22Rv1 (cell line): Measurements from ENCODE around the gene RAB5IF.

Source experiments
- H3K27ac ChIP-seq: fragments of 450-650 bp; 2 replicates; pipeline ENCODE4 v1.5.1; 2017
- CTCF ChIP-seq: fragments of 450-650 bp; IDR thresholded peaks from 2 replicates; pipeline ENCODE4 v1.5.1; 2017; ENCODE audit warnings: mild to moderate bottlenecking
- ZFX ChIP-seq: fragments of 450-650 bp; IDR thresholded peaks from 2 replicates; pipeline ENCODE4 v1.6.1; 2017; ENCODE audit warnings: antibody characterized with exemption, borderline replicate concordance

The RAB5IF gene

DNA sequence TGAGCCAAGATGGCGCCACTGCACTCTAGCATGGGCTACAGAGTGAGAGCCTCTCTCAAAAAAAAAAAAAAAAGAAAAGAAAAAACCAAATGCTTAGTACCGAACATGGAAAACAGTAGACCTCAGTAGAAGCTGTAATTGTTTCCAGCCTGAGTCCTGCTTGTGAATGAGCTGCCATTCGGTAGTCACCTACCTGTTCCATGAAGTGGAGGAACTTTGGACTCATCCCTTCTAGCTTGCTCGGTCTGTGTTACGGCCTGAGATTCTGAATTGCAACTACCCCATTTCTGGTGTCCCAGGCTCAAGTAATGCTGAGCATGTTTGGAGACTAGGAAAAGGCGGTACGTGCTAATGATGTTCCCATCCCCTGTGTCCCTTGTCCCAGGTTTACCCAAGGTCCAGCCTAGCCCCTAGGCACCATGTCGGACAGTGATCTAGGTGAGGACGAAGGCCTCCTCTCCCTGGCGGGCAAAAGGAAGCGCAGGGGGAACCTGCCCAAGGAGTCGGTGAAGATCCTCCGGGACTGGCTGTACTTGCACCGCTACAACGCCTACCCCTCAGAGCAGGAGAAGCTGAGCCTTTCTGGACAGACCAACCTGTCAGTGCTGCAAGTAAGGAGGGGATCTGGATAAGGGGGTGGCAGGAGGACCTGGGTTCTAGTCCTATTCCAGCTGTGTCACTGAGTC is 27.1 kb upstream of the RAB5IF start:
- TF ChIP-seq ZFX, result no peak
- no peak for TF ChIP-seq CTCF
- H3K27ac ChIP-seq, result no peak overlapping the region

- H3K27ac ChIP-seq, result no peak overlapping the region
- TF ChIP-seq CTCF (no peak), ZFX (no peak)
Measured at GRCh38 chr20:36579996-36580545, 25.5 kb upstream of the RAB5IF start.

DNA sequence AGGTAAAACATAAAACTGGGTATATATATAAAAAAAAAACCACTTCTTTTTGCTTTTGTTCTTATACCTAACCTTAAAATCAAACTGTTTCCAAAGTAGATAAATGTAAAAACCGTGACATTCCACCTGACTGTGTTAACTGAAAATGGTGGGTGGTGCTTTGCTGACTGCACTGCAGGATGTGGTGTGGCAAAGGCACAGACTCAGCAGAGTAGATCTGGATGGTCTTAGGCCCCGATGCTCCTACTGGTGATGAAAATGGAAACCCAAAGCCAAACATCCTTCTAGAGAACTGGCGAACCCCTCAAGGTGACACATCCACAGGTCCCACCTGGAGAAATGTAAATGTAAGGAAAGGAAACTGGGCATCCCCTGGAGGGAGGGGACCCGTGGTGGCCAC is 23.3 kb upstream of the RAB5IF start:
- TF ChIP-seq ZFX (no peak), CTCF (no peak)
- H3K27ac ChIP-seq, result no peak overlapping the region

DNA sequence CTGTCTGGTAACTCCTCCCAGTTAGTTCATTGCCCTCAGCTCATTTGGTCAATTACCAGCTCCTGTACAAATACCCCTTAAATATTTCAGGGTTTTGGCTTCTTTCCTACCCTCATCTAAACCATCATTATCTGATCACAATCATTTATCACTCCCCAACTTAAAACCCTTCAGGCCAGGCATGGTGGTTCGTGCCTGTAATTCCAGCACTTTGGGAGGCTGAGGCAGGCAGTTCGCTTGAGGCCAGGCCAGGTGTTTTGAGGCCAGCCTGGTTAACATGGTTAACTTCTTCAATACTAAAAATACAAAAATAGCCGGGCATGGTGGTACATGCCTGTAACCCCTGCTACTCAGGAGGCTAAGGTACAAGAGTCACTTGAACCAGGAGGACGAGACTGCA is 22.8 kb upstream of the RAB5IF start:
- H3K27ac ChIP-seq, result no peak overlapping the region

DNA sequence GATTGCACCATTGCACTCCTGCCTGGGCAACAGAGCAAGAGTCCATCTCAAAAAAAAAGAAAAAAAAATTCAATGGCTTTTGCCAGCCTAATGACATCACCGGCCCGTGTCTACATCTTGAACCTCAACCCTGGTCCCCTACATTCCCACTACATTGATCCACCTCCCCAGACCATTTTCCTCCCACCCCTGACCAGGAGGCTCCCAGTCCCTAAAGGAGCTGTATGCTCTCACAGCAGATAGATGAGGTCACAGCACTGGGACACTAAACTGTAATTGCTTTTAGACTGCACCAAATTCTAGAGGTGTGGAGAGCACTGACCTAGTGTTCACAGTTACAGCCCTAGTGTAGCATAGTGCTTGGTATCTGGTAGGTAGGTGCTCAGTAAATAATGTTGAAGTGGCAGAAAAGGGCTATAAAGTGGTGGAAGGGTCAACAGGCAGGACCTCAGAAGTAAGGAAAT is 21.5 kb upstream of the RAB5IF start:
- TF ChIP-seq ZFX (no peak), CTCF (no peak)
- H3K27ac ChIP-seq, result no peak overlapping the region

More for the DNA sequence above, 22.8 kb upstream of the RAB5IF start:
- no peak for TF ChIP-seq ZFX
- no peak for TF ChIP-seq CTCF

GRCh38 chr20:36585410-36586125 is 20.0 kb upstream of the RAB5IF start:
- TF ChIP-seq ZFX (no peak), CTCF (no peak)
- peak overlapping the region; percentile 37 for H3K27ac ChIP-seq
